HCT116 (cell line): ENCODE results near the gene SAP30L. TPM values are rescaled to one million over a fixed set of nuclear protein-coding genes. Genes with fewer than 3 reads are reported as not detected.

Experiments
- ATAC-seq: fragments of 200-7000 bp; cut with Tn5 transposase; 2 replicates; pipeline ENCODE4 v1.9.1; 2020; ENCODE audit warnings: mild to moderate bottlenecking, moderate library complexity
- BruUV-seq: library from RNA; stranded (reverse); fragments of 400-500 nt; replicated peaks from 2 replicates; lab custom pipeline; 2021; lab: Mats Ljungman, UMichigan
- CTCF ChIA-PET: fragments of 300-600 bp; sonication (Branson Sonifier 250); formaldehyde crosslinking; loops from one replicate; lab custom pipeline; 2021; ENCODE audit warnings: antibody characterized with exemption; lab: Charles Lee
- POLR2A ChIA-PET: fragments of 300-600, 350-600 bp; sonication (Branson Sonifier 250); formaldehyde crosslinking; loops from one replicate; lab custom pipeline; 2021; ENCODE audit warnings: antibody characterized with exemption; lab: Charles Lee
- RAD21 ChIA-PET, 2 experiments: fragments of 300-600 bp; sonication (Branson Sonifier 250); formaldehyde crosslinking; loops; one replicate each; lab custom pipeline; 2023; ENCODE audit warnings: low total read pairs in 2 of 2; ENCODE audit not compliant: uncharacterized antibody in 2 of 2, unreplicated experiment in 2 of 2, low non-redundant PET in 1 of 2; lab: Charles Lee
- DNase-seq: peaks from one replicate; pipeline ENCODE4 v3.0.0-alpha.2; 2010; ENCODE audit warnings: low read depth, low spot score
- H2AFZ ChIP-seq: fragments of 200-600 bp; shearing (Covaris generic), sonication (generic); 2 replicates; pipeline ENCODE4 v1.6.1; 2017; ENCODE audit warnings: low read depth, mixed run types, mixed read lengths, antibody characterized with exemption, low read length; ENCODE audit not compliant: poor library complexity, severe bottlenecking
- H3K27ac ChIP-seq: 2 replicates; pipeline ENCODE4 v1.5.1; 2012; ENCODE audit warnings: low read depth, low read length
- H3K27me3 ChIP-seq: fragments of 200-600 bp; sonication (generic); 2 replicates; pipeline ENCODE4 v1.6.1; 2016; ENCODE audit warnings: mixed run types, low read length, mixed read lengths; ENCODE audit not compliant: insufficient read depth
- H3K36me3 ChIP-seq, 2 experiments: fragments of 200-500 bp in 1 of 2; fragments of 200-600 bp in 1 of 2; sonication (Bioruptor generic) in 1 of 2; sonication (generic) in 1 of 2; 2 replicates each; pipeline versions ENCODE4 v1.5.1 to v1.6.1; 2014 to 2016; ENCODE audit warnings: low read length in 2 of 2, inconsistent platforms in 1 of 2, mixed read lengths in 1 of 2, mixed run types in 1 of 2; ENCODE audit not compliant: insufficient read depth in 2 of 2, control insufficient read depth in 1 of 2
- H3K4me1 ChIP-seq, 2 experiments: fragments of 200-600 bp in 1 of 2; sonication (generic) in 1 of 2; 2 replicates each; pipeline versions ENCODE4 v1.5.1 to v1.6.1; 2012 to 2017; ENCODE audit warnings: low read length in 2 of 2, inconsistent platforms in 1 of 2, mild to moderate bottlenecking in 1 of 2, mixed read lengths in 1 of 2, mixed run types in 1 of 2, moderate library complexity in 1 of 2; ENCODE audit not compliant: insufficient read depth in 2 of 2, control insufficient read depth in 1 of 2
- H3K4me2 ChIP-seq: fragments of 200-600 bp; sonication (generic); 2 replicates; pipeline ENCODE4 v1.6.1; 2017; ENCODE audit warnings: mixed run types, low read length, mixed read lengths
- H3K4me3 ChIP-seq, 2 experiments: fragments of 200-600 bp in 1 of 2; sonication (generic) in 1 of 2; replicated peaks in 1 of 2; 2 replicates each; pipeline ENCODE4 v1.5.1; 2011 to 2016; ENCODE audit warnings: low read length in 2 of 2, control low read depth in 1 of 2, low read depth in 1 of 2, mild to moderate bottlenecking in 1 of 2, mixed read lengths in 1 of 2, mixed run types in 1 of 2
- H3K79me2 ChIP-seq: fragments of 200-600 bp; sonication (generic); 2 replicates; pipeline ENCODE4 v1.6.1; 2017; ENCODE audit warnings: mild to moderate bottlenecking, mixed run types, low read length, moderate library complexity, mixed read lengths; ENCODE audit not compliant: insufficient read depth
- H3K9ac ChIP-seq: fragments of 200-600 bp; sonication (generic); 2 replicates; pipeline ENCODE4 v1.6.1; 2016; ENCODE audit warnings: low read length, mixed read lengths
- H3K9me2 ChIP-seq: fragments of 200-600 bp; sonication (generic), shearing (Covaris generic); 2 replicates; pipeline ENCODE4 v1.6.1; 2017; ENCODE audit warnings: mixed run types, mild to moderate bottlenecking, moderate library complexity; ENCODE audit not compliant: insufficient read depth
- H3K9me3 ChIP-seq, 2 experiments: fragments of 200-500 bp in 1 of 2; fragments of 200-600 bp in 1 of 2; sonication (Bioruptor generic) in 1 of 2; sonication (generic) in 1 of 2; 2 replicates each; pipeline ENCODE4 v1.6.1; 2014 to 2017; ENCODE audit warnings: low read length in 2 of 2, mixed read lengths in 2 of 2, inconsistent platforms in 1 of 2, low read depth in 1 of 2, mild to moderate bottlenecking in 1 of 2, mixed run types in 1 of 2, moderate library complexity in 1 of 2; ENCODE audit not compliant: control insufficient read depth in 1 of 2, insufficient read depth in 1 of 2
- H4K20me1 ChIP-seq: fragments of 200-600 bp; sonication (generic), shearing (Covaris generic); 2 replicates; pipeline ENCODE4 v1.6.1; 2017; ENCODE audit warnings: mixed run types, mild to moderate bottlenecking, moderate library complexity; ENCODE audit not compliant: insufficient read depth
- CBX3 ChIP-seq: IDR thresholded peaks from 2 replicates; pipeline ENCODE4 v1.6.1; 2012; ENCODE audit warnings: low read depth
- CTCF ChIP-seq, 3 experiments: fragments of 200-600 bp in 1 of 3; sonication (generic) in 1 of 3; IDR thresholded peaks in 2 of 3; conservative IDR thresholded peaks in 1 of 3; 2 replicates each; pipeline ENCODE4 v1.5.1; 2012 to 2017; ENCODE audit warnings: low read depth in 2 of 3, low read length in 2 of 3, antibody characterized with exemption in 1 of 3, borderline replicate concordance in 1 of 3, control low read depth in 1 of 3, mild to moderate bottlenecking in 1 of 3, mixed read lengths in 1 of 3, mixed run types in 1 of 3, moderate library complexity in 1 of 3; ENCODE audit not compliant: insufficient read depth in 1 of 3
- EGR1 ChIP-seq: IDR thresholded peaks from 2 replicates; pipeline ENCODE4 v1.6.1; 2012; ENCODE audit warnings: low read depth
- EZH2 ChIP-seq: fragments of 200-600 bp; sonication (generic); IDR thresholded peaks from 2 replicates; pipeline ENCODE4 v1.6.1; 2017; ENCODE audit warnings: antibody characterized with exemption, mixed run types
- FOSL1 ChIP-seq: IDR thresholded peaks from 2 replicates; pipeline ENCODE4 v1.6.1; 2012; ENCODE audit warnings: low read depth
- POLR2A ChIP-seq: IDR thresholded peaks from 2 replicates; pipeline ENCODE4 v1.7.0; 2011; ENCODE audit warnings: borderline replicate concordance; ENCODE audit not compliant: insufficient read depth, insufficient read length; ENCODE audit errors: extremely low read depth
- RAD21 ChIP-seq: IDR thresholded peaks from 2 replicates; pipeline ENCODE4 v1.6.1; 2012; ENCODE audit warnings: low read depth, mild to moderate bottlenecking
- SRF ChIP-seq: IDR thresholded peaks from 2 replicates; pipeline ENCODE4 v1.6.1; 2012; ENCODE audit warnings: low read depth
- TCF7L2 ChIP-seq: IDR thresholded peaks from 2 replicates; pipeline ENCODE4 v1.7.0; 2011; ENCODE audit warnings: borderline replicate concordance, inconsistent platforms; ENCODE audit not compliant: insufficient read depth, insufficient read length; ENCODE audit errors: extremely low read depth
- YY1 ChIP-seq: IDR thresholded peaks from 2 replicates; pipeline ENCODE4 v1.6.1; 2011; ENCODE audit warnings: low read length, low read depth, moderate library complexity, mild to moderate bottlenecking; ENCODE audit not compliant: insufficient replicate concordance; ENCODE audit errors: extremely low read depth
- intact Hi-C: fragments of 100-400 bp; cut with micrococcal nuclease; formaldehyde crosslinking; loops from 2 replicates; pipeline ENCODE4 v1.10.0; 2022
- total RNA-seq: library from RNA; stranded (reverse); gene quantifications from one replicate; pipeline ENCODE4 v1.2.1, GENCODE V29; 2021; ENCODE audit not compliant: unreplicated experiment
- TF ChIP-seq, protein P1 (sequence below): IDR thresholded peaks from 2 replicates; pipeline ENCODE4 v1.6.1; 2012; ENCODE audit warnings: low read depth

SAP30L gene
- total RNA-seq, 1 experiment from 2014 or later, result 25.5 TPM

- no peaks in the 10 kb centered on the region for H4K20me1 ChIP-seq
- no peaks in the 10 kb centered on the region for H3K9me2 ChIP-seq
- H3K79me2 ChIP-seq, result no peaks in the 10 kb centered on the region
- RAD21 ChIA-PET, result no interaction called here
- TF ChIP-seq CTCF (IDR thresholded peaks at IDR 0.05 in 2 of 3, conservative IDR thresholded peaks at IDR 0.05 in 1 of 3; ENCODE audit: borderline replicate concordance in 1 of 3, insufficient read depth in 1 of 3, low read depth in 2 of 3, low read length in 2 of 3) (no peak), SRF (no peak), FOSL1 (no peak), EZH2 (no peak), YY1 (no peak), POLR2A (no peak), RAD21 (no peak), CBX3 (no peak), TCF7L2 (no peak), EGR1 (no peak)
- TF ChIP-seq, protein P1, sequence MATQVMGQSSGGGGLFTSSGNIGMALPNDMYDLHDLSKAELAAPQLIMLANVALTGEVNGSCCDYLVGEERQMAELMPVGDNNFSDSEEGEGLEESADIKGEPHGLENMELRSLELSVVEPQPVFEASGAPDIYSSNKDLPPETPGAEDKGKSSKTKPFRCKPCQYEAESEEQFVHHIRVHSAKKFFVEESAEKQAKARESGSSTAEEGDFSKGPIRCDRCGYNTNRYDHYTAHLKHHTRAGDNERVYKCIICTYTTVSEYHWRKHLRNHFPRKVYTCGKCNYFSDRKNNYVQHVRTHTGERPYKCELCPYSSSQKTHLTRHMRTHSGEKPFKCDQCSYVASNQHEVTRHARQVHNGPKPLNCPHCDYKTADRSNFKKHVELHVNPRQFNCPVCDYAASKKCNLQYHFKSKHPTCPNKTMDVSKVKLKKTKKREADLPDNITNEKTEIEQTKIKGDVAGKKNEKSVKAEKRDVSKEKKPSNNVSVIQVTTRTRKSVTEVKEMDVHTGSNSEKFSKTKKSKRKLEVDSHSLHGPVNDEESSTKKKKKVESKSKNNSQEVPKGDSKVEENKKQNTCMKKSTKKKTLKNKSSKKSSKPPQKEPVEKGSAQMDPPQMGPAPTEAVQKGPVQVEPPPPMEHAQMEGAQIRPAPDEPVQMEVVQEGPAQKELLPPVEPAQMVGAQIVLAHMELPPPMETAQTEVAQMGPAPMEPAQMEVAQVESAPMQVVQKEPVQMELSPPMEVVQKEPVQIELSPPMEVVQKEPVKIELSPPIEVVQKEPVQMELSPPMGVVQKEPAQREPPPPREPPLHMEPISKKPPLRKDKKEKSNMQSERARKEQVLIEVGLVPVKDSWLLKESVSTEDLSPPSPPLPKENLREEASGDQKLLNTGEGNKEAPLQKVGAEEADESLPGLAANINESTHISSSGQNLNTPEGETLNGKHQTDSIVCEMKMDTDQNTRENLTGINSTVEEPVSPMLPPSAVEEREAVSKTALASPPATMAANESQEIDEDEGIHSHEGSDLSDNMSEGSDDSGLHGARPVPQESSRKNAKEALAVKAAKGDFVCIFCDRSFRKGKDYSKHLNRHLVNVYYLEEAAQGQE, result no peak
- no TSS peak for BruUV-seq
- H3K4me1 ChIP-seq, result no peaks in the 10 kb centered on the region
- no peak for ATAC-seq
- peaks cover 5 to 11% of the 10 kb centered on the region in 2 experiments; a peak in 3 of 4 replicates for H3K36me3 ChIP-seq
- intact Hi-C loops, result no loop called here
- H3K27me3 ChIP-seq, result no peaks in the 10 kb centered on the region
- no peak overlapping the region for H2AFZ ChIP-seq
- H3K9ac ChIP-seq, result no peak overlapping the region
- no peaks in the 10 kb centered on the region for H3K9me3 ChIP-seq
- no peak overlapping the region for H3K27ac ChIP-seq
- CTCF ChIA-PET, result no interaction called here
- no peak overlapping the region for H3K4me3 ChIP-seq
- POLR2A ChIA-PET, result no interaction called here
- no peak overlapping the region for H3K4me2 ChIP-seq
- no peak for DNase-seq
Measured at GRCh38 chr5:154435226-154435625, 10.6 kb upstream of the SAP30L start.
